ENCODE results near the gene KLHL29.

The KLHL29 gene

DNA sequence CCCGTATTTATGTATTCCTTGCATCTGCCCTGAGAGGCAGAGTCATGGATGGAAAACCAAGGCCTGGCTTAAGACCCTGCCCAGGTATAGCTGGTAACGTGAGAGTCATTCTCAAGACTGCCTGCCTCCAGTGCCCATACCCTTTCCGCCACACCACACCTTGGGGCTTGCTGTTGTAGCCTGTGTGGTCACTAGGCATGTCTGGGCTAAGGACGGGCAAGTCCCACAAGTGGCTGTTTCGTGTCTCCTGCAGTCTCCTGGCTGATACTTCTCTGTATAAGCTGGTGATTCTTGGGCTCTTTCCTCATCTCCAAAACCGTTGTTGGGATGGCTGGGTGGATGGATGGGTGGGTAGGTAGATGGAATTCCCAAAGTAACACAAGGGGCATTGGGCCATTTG lies 269.8 kb downstream of the KLHL29 start:
- peaks cover 12% of the 10 kb centered on the region for H3K9me3 Mint-ChIP-seq
- intact Hi-C loops (cut with micrococcal nuclease) = no loop called here
- H3K4me1 Mint-ChIP-seq (ENCODE audit: low read depth) = peaks cover 23% of the 10 kb centered on the region
- peaks cover 6% of the 10 kb centered on the region for H3K27me3 Mint-ChIP-seq
- H3K36me3 Mint-ChIP-seq (ENCODE audit: low read depth) = no peaks in the 10 kb centered on the region
- no peak overlapping the region for H3K27ac Mint-ChIP-seq
- no peak overlapping the region for H3K4me3 Mint-ChIP-seq

DNA sequence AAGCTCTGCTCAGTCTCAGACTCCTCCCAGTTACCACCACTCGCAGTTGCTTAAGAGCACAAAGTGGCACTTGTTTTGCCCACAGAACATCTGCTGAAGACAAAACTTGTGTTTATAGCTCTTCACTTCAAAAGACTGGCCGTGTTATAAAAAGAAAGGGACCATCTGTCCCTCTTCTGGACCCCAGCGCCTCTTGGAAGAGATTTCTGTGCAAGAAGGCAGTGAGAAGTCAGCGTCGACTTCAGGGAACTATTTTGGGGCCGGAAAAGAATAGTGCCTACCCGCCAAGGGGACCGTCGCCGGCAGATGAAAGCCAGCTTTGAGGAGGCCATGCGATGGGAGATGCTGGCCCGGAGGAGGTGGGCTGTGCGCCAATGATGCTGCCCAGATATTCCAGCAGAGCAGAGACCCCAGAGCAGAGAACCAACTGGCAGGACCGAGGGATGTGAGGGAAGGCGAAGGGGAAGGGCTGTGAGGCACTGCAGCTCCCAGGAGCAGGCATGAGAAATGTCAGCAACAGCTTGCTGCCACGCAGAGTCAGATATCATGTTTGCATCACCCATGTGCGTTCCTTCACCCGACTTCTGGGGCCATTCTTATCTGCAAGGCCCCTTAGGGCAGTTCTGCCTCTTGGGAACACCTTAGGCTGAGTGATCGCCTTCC lies 271.1 kb downstream of the KLHL29 start:
- peaks cover 9% of the 10 kb centered on the region for H3K27me3 Mint-ChIP-seq
- no peak overlapping the region for H3K4me3 Mint-ChIP-seq
- H3K9me3 Mint-ChIP-seq = peaks cover 5% of the 10 kb centered on the region
- intact Hi-C loops (cut with micrococcal nuclease) = no loop called here
- no peak overlapping the region for H3K27ac Mint-ChIP-seq
- H3K4me1 Mint-ChIP-seq (ENCODE audit: low read depth) = peaks cover 17% of the 10 kb centered on the region
- no peaks in the 10 kb centered on the region for H3K36me3 Mint-ChIP-seq (ENCODE audit: low read depth)

DNA sequence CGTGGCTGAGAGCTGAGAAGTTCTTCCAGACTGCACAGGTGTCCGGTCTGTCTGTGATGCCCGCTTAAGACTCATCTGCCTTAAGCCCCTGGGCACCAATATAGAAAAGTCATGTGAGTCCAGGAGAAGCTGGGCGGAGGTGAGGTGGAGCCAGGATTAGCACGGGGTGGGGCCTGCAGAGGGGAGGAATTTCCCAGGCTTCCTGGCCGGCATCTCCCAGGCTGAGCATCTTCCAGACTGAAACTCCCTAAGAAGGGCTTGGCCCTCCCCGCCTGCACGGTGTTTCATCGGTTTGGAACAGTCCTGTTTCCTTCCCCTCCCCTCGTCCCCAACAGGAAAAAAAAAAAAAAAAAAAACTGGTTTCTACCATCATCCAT lies 271.6 kb downstream of the KLHL29 start:
- intact Hi-C loops (cut with micrococcal nuclease) = no loop called here
- Mint-ChIP-seq H3K9me3 (no peaks in the 10 kb centered on the region), H3K27me3 (peaks cover 13% of the 10 kb centered on the region), H3K36me3 (ENCODE audit: low read depth) (no peaks in the 10 kb centered on the region), H3K4me1 (ENCODE audit: low read depth) (peaks cover 13% of the 10 kb centered on the region), H3K27ac (no peak overlapping the region), H3K4me3 (no peak overlapping the region)

DNA sequence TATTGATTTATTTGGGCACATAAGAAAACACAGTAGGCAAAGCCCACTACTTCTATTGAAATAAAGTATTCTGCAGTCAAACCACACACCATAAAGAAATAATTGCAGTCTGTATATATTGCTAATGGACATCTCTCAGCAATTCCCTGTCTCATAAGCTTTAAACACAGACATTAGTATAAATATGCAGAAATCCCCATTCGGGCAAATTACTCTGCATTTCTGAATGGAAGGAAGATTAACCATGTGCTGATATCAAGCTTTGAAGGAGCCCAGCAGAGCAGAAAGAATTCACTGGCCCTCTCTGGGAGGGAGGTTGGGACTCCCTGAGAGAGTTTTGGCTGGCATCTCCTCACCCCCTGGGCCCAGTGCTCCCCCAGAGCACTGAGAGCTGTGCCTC lies 272.4 kb downstream of the KLHL29 start:
- H3K4me1 Mint-ChIP-seq (ENCODE audit: low read depth) = peaks cover 10% of the 10 kb centered on the region
- peaks cover 20% of the 10 kb centered on the region for H3K27me3 Mint-ChIP-seq
- no peak overlapping the region for H3K4me3 Mint-ChIP-seq
- H3K36me3 Mint-ChIP-seq (ENCODE audit: low read depth) = no peaks in the 10 kb centered on the region
- intact Hi-C loops (cut with micrococcal nuclease) = no loop called here
- H3K9me3 Mint-ChIP-seq = no peaks in the 10 kb centered on the region
- H3K27ac Mint-ChIP-seq = no peak overlapping the region

DNA sequence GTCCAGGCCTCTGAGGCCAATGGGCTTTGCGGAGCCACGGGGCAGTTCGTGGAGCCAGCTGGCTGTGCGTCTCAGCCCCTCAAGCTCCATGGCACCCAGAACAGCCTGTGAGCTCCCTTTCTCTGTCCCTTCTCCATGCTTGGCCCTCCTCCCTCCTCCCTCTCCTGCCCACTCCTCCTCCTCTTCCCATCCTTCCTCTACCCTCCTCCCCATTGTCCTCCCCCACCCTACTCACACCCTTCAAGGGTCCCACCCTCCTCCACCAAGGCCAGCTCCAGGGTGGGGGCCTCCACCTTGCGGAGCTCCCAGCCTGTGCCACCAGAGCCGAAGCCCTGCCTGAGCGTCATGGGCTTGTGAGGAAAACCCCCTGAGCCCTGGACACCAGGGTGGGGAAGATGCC lies 273.0 kb downstream of the KLHL29 start:
- no peak overlapping the region for H3K4me3 Mint-ChIP-seq
- no peaks in the 10 kb centered on the region for H3K9me3 Mint-ChIP-seq
- intact Hi-C loops (cut with micrococcal nuclease) = no loop called here
- peaks cover 26% of the 10 kb centered on the region for H3K27me3 Mint-ChIP-seq
- H3K27ac Mint-ChIP-seq = peak overlapping the region; percentile 26
- no peaks in the 10 kb centered on the region for H3K36me3 Mint-ChIP-seq (ENCODE audit: low read depth)
- H3K4me1 Mint-ChIP-seq (ENCODE audit: low read depth) = peaks cover 10% of the 10 kb centered on the region

DNA sequence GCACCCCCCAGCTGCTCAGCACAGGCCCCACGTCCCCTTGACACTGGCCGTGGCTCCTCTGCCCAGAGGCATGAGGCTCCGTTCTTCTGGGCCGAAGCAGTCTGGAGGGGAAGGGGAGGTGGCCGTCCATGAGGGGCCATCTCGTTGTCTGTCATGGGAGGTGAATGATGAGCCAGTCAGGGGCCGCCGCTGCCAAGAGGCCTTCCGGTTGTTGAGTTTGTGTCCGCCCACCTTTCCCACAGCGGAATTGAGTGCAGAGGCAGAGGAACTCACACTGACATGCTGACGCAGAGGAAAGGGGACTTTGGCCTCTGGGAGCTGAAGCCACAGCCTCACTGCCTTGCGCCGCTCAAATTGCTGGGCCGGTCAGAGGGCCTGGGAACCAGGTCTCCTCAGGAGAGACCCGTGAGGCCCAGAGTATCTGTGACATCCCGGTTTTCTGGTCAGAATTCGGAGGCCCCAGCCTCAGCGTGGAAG lies 273.5 kb downstream of the KLHL29 start:
- Mint-ChIP-seq H3K27ac (peak overlapping the region; percentile 26), H3K4me3 (no peak overlapping the region), H3K9me3 (no peaks in the 10 kb centered on the region), H3K36me3 (ENCODE audit: low read depth) (no peaks in the 10 kb centered on the region), H3K27me3 (peaks cover 32% of the 10 kb centered on the region), H3K4me1 (ENCODE audit: low read depth) (peaks cover 10% of the 10 kb centered on the region)
- intact Hi-C loops (cut with micrococcal nuclease) = no loop called here

DNA sequence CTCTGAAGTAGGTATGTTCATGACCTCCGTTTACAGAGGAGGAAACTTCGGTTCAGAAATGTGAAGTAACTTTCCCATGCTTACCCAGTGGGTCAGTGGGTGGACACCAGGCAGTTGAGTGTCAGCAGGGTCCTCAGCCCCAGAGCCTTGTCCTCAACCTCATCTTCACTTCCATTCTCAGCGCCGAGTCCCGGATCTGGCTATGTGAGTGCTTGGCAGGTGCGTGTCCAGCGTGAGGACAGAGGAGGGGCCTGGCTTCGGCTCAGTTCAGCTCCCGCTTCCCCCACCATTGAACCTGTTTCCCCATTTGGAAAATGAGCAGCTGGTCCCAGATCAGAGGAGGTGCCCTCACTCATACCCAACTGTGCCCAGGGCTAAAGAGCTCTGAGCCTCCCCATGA lies 274.3 kb downstream of the KLHL29 start:
- H3K9me3 Mint-ChIP-seq = no peaks in the 10 kb centered on the region
- no peak overlapping the region for H3K4me3 Mint-ChIP-seq
- no peaks in the 10 kb centered on the region for H3K36me3 Mint-ChIP-seq (ENCODE audit: low read depth)
- peaks cover 10% of the 10 kb centered on the region for H3K4me1 Mint-ChIP-seq (ENCODE audit: low read depth)
- peaks cover 38% of the 10 kb centered on the region for H3K27me3 Mint-ChIP-seq
- H3K27ac Mint-ChIP-seq = peak overlapping the region; percentile 26
- intact Hi-C loops (cut with micrococcal nuclease) = no loop called here

DNA sequence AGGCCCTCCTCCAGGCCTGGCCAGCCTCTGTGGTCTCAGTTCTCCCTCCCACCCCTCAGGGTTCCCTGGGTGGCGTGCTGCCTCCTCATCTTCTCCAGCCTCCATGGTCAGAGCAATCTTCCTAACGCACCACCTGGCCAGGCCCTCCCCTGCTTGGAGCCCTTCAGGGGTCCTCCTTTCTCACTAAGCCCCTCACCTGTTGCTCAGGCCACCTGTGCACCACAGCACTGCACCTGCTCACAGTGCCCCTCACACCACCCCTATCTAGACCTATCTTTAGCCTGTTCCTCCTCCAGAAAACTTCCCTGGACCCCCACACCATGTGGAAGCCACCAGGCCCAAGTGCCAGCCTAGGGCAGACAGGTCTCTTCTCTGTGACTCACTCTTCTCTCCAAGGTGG lies 274.8 kb downstream of the KLHL29 start:
- Mint-ChIP-seq H3K36me3 (ENCODE audit: low read depth) (no peaks in the 10 kb centered on the region), H3K27me3 (peaks cover 42% of the 10 kb centered on the region), H3K4me3 (no peak overlapping the region), H3K4me1 (ENCODE audit: low read depth) (peaks cover 10% of the 10 kb centered on the region), H3K9me3 (no peaks in the 10 kb centered on the region), H3K27ac (peak overlapping the region; percentile 26)
- intact Hi-C loops (cut with micrococcal nuclease) = no loop called here

DNA sequence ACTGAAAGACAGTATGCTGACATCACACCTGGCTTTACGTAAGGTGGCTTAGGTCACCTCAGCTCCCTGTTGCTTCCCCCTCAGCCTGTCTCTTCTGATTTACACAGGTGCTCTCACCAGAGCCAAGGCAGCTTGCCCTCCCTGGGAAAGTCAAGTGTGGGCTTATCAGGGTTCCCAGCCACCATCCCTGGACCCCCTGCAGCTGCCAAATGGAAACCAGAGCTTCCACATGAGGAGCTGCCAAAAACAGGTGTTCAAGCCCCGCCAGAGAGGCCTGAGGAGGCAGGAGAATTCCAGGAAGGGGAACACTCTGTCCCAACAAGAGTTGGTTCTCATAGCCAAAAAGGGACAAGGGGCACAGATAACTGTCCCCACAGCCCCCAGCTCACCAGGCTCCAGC lies 275.3 kb downstream of the KLHL29 start:
- intact Hi-C loops (cut with micrococcal nuclease) = no loop called here
- peaks cover 10% of the 10 kb centered on the region for H3K4me1 Mint-ChIP-seq (ENCODE audit: low read depth)
- H3K27ac Mint-ChIP-seq = no peak overlapping the region
- no peaks in the 10 kb centered on the region for H3K36me3 Mint-ChIP-seq (ENCODE audit: low read depth)
- peaks cover 42% of the 10 kb centered on the region for H3K27me3 Mint-ChIP-seq
- H3K4me3 Mint-ChIP-seq = no peak overlapping the region
- no peaks in the 10 kb centered on the region for H3K9me3 Mint-ChIP-seq

DNA sequence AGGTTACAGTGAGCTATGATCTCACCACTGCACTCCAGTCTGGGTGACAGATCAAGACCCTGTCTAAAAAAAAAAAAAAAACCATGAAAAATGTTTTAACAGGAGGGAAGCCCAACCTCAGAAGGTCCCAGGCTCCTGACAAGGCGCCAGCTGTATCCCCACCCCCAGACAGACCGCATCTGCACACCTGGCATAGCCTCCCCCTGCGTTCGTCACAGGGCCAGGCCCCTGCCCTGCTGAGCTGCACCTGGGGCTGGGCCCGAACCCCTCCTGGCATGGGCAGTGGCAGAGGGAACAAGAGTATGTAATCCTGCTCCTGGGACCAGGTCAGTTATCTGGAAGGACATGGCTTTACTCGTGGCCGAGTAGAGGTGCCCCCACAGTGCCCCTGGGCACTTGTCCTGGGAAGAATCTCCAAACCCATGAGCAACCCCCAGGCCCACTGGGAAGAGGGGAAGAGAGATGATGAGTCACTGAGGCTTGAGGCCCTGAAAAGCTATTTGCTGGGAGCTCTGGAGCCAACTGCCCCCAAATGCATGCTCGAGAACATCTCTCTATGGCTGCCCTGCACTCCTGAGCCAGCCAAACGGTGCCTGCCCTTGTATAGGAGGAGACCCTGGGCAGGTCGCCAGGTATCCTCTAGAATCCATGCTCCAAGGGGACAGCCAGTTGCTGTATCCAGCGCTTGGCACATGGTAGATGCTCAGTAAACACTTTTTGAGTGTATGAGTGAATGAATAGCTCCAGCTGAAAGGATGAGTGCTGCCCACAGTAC lies 276.5 kb downstream of the KLHL29 start:
- Mint-ChIP-seq H3K36me3 (ENCODE audit: low read depth) (no peaks in the 10 kb centered on the region), H3K4me1 (ENCODE audit: low read depth) (peaks cover 10% of the 10 kb centered on the region), H3K27me3 (peaks cover 50% of the 10 kb centered on the region), H3K4me3 (no peak overlapping the region), H3K9me3 (no peaks in the 10 kb centered on the region), H3K27ac (no peak overlapping the region)
- intact Hi-C loops (cut with micrococcal nuclease) = no loop called here

DNA sequence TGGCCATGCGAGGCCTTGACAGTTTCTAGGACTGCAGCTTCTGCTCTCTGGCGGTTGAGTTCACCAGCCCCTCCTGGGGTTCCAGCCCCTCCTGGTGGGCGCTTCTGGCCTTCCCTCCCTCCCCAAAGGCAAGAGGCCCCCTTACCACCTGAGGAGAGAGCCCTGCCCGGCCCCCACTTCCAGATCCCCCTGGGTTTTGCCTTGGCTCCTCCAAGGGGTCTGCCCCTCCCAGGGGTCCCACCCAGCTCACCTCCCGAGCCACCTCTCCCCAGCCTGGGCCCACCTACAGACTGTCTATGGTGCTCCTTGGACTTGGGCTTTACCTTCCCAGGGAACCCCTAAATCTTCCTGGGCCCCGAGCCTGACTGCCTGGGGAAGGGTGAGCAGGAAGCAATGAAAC lies 277.5 kb downstream of the KLHL29 start:
- Mint-ChIP-seq H3K27me3 (peaks cover 46% of the 10 kb centered on the region), H3K36me3 (ENCODE audit: low read depth) (no peaks in the 10 kb centered on the region), H3K4me1 (ENCODE audit: low read depth) (peaks cover 10% of the 10 kb centered on the region), H3K4me3 (no peak overlapping the region), H3K9me3 (no peaks in the 10 kb centered on the region), H3K27ac (no peak overlapping the region)
- intact Hi-C loops (cut with micrococcal nuclease) = no loop called here

DNA sequence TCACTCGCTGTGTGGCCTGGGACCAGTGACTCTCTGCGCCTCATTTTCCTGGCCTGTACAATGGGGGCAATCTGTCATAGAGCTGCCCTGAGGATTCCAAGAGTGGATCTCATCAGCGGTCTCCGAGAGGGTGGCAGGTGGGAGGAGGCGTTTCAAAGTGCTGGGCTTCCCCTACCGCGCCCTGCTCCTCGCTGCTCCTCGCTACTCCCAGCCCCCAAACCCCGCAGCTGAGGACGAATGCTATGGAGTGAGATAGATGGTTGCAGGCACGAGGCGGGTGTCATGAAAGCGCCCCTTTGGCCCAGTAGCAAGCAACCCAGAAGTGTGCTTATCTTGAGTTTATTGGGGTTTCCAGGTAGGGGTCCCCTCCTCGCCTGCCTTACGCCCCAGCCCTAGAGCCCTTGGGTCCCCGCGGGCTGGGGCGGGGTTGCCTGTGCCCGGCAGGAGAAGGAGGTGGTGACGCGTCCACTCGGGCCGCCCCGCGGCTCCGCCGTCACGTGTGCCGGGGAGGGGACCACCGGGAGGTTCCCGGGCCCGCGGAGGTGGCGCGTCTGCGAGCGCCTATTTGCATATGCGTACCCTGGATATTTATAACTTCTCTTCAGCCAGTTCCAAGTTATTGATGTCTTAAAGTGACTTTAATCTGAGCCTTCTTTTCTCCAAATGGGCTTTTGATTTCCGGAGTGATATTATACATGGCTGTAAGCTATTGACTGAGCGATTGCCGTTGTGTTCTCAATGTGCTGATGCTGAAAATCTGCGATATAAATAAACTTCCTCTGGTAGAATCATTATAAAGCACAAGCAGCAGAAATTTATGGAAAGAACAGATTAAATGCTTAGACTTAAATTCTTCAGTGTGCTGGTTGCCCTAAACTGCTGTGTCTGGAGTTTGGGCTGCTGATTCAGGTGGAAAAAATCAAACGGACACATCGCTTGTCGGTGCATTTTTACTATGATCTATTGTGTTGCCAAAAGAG lies 278.3 kb downstream of the KLHL29 start:
- peaks cover 46% of the 10 kb centered on the region for H3K27me3 Mint-ChIP-seq
- intact Hi-C loops (cut with micrococcal nuclease) = no loop called here
- H3K36me3 Mint-ChIP-seq (ENCODE audit: low read depth) = no peaks in the 10 kb centered on the region
- peaks cover 9% of the 10 kb centered on the region for H3K4me1 Mint-ChIP-seq (ENCODE audit: low read depth)
- no peak overlapping the region for H3K4me3 Mint-ChIP-seq
- H3K9me3 Mint-ChIP-seq = no peaks in the 10 kb centered on the region
- H3K27ac Mint-ChIP-seq = no peak overlapping the region

DNA sequence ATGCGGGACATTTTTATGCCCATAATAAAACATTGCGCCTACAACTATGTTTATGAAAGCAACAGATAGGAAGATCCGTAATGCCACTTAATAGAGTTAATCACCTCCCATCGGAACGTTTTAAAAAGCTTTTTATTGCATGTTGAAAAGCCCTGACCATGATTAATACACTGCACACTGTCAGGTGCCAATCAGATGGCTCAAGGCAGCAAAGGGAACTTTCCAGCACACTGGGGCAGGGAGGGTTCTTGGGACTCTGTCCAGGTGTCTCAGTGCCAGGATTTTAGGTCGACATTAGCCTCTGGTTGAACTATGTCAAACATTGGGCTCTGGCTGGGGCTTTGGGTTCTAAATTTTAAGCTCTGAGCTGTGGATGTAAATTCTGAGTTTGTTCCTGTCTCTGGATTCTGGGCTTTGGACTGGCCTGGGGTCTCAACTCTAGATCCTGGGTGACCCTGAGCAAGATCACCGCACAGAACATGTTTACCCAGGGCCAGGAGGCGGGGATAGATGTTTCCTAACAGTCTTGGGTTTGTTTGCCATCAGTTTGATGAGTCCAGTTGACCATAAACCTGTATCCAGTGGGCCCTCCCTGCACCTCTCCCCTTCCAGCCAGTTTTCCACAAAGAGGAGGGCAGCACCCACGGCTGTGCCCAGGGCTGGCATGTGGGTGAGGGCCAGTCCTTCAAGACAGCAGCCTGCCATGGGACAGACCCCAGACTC lies 279.2 kb downstream of the KLHL29 start:
- H3K27ac Mint-ChIP-seq = no peak overlapping the region
- no peaks in the 10 kb centered on the region for H3K4me1 Mint-ChIP-seq (ENCODE audit: low read depth)
- H3K4me3 Mint-ChIP-seq = no peak overlapping the region
- no peaks in the 10 kb centered on the region for H3K9me3 Mint-ChIP-seq
- peaks cover 45% of the 10 kb centered on the region for H3K27me3 Mint-ChIP-seq
- no peaks in the 10 kb centered on the region for H3K36me3 Mint-ChIP-seq (ENCODE audit: low read depth)
- intact Hi-C loops (cut with micrococcal nuclease) = no loop called here
